Measurements from ENCODE around the gene AHRR. TPM values are rescaled to one million over a fixed set of nuclear protein-coding genes. Genes with fewer than 3 reads are reported as not detected.

Gene AHRR
- total RNA-seq, 6 experiments from 2014 or later = 30.9 to 55.7 (median 51.9) TPM

GRCh38 chr5:432201-432927, 110.8 kb downstream of the AHRR start:
- TF ChIP-seq, protein P1, sequence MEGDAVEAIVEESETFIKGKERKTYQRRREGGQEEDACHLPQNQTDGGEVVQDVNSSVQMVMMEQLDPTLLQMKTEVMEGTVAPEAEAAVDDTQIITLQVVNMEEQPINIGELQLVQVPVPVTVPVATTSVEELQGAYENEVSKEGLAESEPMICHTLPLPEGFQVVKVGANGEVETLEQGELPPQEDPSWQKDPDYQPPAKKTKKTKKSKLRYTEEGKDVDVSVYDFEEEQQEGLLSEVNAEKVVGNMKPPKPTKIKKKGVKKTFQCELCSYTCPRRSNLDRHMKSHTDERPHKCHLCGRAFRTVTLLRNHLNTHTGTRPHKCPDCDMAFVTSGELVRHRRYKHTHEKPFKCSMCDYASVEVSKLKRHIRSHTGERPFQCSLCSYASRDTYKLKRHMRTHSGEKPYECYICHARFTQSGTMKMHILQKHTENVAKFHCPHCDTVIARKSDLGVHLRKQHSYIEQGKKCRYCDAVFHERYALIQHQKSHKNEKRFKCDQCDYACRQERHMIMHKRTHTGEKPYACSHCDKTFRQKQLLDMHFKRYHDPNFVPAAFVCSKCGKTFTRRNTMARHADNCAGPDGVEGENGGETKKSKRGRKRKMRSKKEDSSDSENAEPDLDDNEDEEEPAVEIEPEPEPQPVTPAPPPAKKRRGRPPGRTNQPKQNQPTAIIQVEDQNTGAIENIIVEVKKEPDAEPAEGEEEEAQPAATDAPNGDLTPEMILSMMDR (IDR thresholded peaks at IDR 0.05) = no peak
- H3K4me1 Mint-ChIP-seq (ENCODE audit: low read depth) = peaks cover 30% of the 10 kb centered on the region
- DNase-seq = no peak
- peaks cover 28% of the 10 kb centered on the region for H3K27me3 Mint-ChIP-seq (ENCODE audit: insufficient read depth)
- no peaks in the 10 kb centered on the region for H3K9me3 Mint-ChIP-seq
- H3K4me3 Mint-ChIP-seq = no peak overlapping the region
- H3K27ac Mint-ChIP-seq = no peak overlapping the region; the same call in 1 of the 2 replicates
- H3K36me3 Mint-ChIP-seq (ENCODE audit: low read depth) = peaks cover 34% of the 10 kb centered on the region

DNA sequence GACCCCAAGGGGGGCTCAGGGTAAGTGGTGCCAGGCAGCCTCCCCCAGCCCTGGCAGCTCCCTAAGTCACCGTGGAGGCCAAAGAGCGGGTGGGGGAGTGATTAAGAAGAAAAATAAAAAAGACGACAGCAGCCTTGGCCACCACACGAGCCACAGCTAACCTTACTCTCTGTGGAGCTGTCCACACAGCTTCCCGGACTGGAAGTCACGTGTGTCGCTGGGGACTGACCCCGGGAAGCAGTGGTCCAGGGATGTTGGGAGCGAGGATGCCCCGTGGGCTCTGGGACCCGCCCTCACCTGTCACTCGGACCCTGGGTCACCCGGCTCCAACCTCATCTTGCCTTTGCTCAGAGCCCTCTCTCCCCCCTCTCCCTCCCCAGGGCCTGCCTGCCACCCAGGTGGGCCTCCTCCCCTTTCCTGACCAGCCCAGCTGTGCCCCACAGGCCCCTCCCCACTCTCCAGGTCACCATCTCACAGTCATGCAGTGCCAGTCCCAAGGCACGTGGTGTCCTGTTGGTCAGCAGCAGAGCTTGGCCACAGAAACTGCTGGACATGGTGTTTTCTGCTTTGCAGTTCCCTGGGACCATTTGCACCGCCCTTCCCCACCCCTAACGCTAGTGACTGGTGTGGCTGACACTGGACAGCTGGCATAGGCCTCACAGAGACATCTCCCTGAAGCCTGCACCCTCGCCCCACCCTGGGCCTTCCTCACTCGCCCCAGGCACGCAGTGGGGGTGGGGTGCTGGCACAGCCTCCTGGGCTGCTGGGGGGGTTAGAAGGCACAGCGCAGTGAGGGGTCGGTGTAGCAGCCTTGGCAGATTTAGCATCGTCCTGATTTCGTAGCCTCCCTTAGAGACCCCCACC, 111.6 kb downstream of the AHRR start:
- Mint-ChIP-seq H3K9me3 (no peaks in the 10 kb centered on the region), H3K4me3 (no peak overlapping the region), H3K36me3 (ENCODE audit: low read depth) (peaks cover 28% of the 10 kb centered on the region), H3K27ac (no peak overlapping the region), H3K4me1 (ENCODE audit: low read depth) (peaks cover 30% of the 10 kb centered on the region), H3K27me3 (ENCODE audit: insufficient read depth) (peaks cover 22% of the 10 kb centered on the region)
- TF ChIP-seq, protein P1 (IDR thresholded peaks at IDR 0.05) = no peak
- no peak for DNase-seq

- Mint-ChIP-seq H3K27me3 (ENCODE audit: insufficient read depth) (peaks cover 17% of the 10 kb centered on the region), H3K27ac (no peak overlapping the region), H3K36me3 (ENCODE audit: low read depth) (peaks cover 24% of the 10 kb centered on the region), H3K9me3 (no peaks in the 10 kb centered on the region), H3K4me3 (no peak overlapping the region), H3K4me1 (ENCODE audit: low read depth) (peaks cover 28% of the 10 kb centered on the region)
- TF ChIP-seq, protein P1 (IDR thresholded peaks at IDR 0.05) = no peak
- no peak for DNase-seq
These were observed 112.3 kb downstream of the AHRR start for GRCh38 chr5:433836-434235.

GRCh38 chr5:434443-435146, 113.1 kb downstream of the AHRR start:
- TF ChIP-seq, protein P1 (IDR thresholded peaks at IDR 0.05) = no peak
- Mint-ChIP-seq H3K9me3 (no peaks in the 10 kb centered on the region), H3K27me3 (ENCODE audit: insufficient read depth) (peaks cover 13% of the 10 kb centered on the region), H3K36me3 (ENCODE audit: low read depth) (peaks cover 22% of the 10 kb centered on the region), H3K4me3 (no peak overlapping the region), H3K27ac (no peak overlapping the region), H3K4me1 (ENCODE audit: low read depth) (peaks cover 22% of the 10 kb centered on the region)
- no peak for DNase-seq

DNA sequence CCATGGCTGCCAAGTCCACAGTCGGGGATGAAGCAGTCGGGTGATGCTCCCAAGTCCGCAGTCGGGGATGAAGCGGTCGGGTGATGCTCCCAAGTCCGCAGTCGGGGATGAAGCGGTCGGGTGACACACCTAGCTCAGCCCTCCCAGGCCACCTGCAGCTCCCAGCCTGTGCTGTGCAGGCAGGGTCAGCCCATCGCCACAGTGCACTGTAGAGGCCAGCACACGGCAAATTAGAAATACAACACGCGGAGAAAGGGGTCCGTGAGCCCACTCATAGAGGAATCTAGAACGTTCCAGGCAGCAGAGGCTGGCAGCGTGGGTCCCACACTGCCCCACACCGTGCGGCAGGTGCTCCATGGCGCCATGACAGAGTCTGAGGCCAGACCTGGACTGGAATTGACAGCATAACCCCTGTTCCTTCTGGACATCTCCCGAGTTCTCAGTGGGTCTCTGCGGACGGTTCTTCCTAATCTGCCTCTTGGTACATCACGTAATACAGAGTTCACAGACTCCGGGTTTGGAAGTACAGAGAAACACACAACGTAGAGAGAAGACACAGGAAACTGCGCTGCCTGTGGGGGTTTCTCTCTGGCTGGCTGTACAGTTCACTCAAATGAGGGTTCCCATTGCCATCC, 113.8 kb downstream of the AHRR start:
- no peak overlapping the region for H3K27ac Mint-ChIP-seq
- H3K4me1 Mint-ChIP-seq (ENCODE audit: low read depth) = peaks cover 15% of the 10 kb centered on the region
- H3K36me3 Mint-ChIP-seq (ENCODE audit: low read depth) = peaks cover 16% of the 10 kb centered on the region
- peaks cover 12% of the 10 kb centered on the region for H3K27me3 Mint-ChIP-seq (ENCODE audit: insufficient read depth)
- TF ChIP-seq, protein P1 (IDR thresholded peaks at IDR 0.05) = no peak
- DNase-seq = no peak
- no peak overlapping the region; the same call in 1 of the 2 replicates for H3K4me3 Mint-ChIP-seq
- H3K9me3 Mint-ChIP-seq = no peaks in the 10 kb centered on the region

All from HFFc6 (cell line).